ENCODE results near the gene AVPR1B.
"Not testable (repeated sequence)": the region's sequence is repeated elsewhere in the genome, so short reads cannot be mapped to it uniquely, and the experiment has no call there.

AVPR1B gene

GRCh38 chr1:206080026-206080820 lies 37.0 kb downstream of the AVPR1B start:
- DNase-seq = no peak

- DNase-seq = no peak
Observed at GRCh38 chr1:206079135-206079534, 38.1 kb downstream of the AVPR1B start.

GRCh38 chr1:206075786-206076755 lies 41.1 kb downstream of the AVPR1B start:
- no peak for DNase-seq

GRCh38 chr1:206074839-206075238 lies 42.3 kb downstream of the AVPR1B start:
- DNase-seq = no peak

GRCh38 chr1:206070627-206071304 lies 46.4 kb downstream of the AVPR1B start:
- no peak for DNase-seq

GRCh38 chr1:206068314-206068713 lies 48.9 kb downstream of the AVPR1B start:
- no peak for DNase-seq

- no peak for DNase-seq
Observed at GRCh38 chr1:206067486-206068227, 49.5 kb downstream of the AVPR1B start.

- no peak for DNase-seq
Observed at GRCh38 chr1:206066479-206067171, 50.6 kb downstream of the AVPR1B start.

GRCh38 chr1:206065547-206066145 lies 51.5 kb downstream of the AVPR1B start:
- DNase-seq = no peak

- not testable (repeated sequence) for DNase-seq
Observed at GRCh38 chr1:206064501-206064900, 52.7 kb downstream of the AVPR1B start.

GRCh38 chr1:206064001-206064400 lies 53.2 kb downstream of the AVPR1B start:
- not testable (repeated sequence) for DNase-seq

- no peak for DNase-seq
Observed at GRCh38 chr1:206062464-206062863, 54.7 kb downstream of the AVPR1B start.

GRCh38 chr1:206060844-206061243 lies 56.3 kb downstream of the AVPR1B start:
- no peak for DNase-seq
